GM23338 (cell line): Measurements from ENCODE around the gene C19orf81. TPM values are rescaled to one million over a fixed set of nuclear protein-coding genes. Genes with fewer than 3 reads are reported as not detected.

Experiments used
- ATAC-seq: fragments of 200-7000 bp; cut with Tn5 transposase; 3 replicates; pipeline ENCODE4 v1.9.1; 2020
- DNase-seq: peaks from one replicate; pipeline ENCODE4 v3.0.0-alpha.2; 2015; ENCODE audit warnings: low spot score
- H2AFZ ChIP-seq: fragments of 200-600 bp; sonication (generic); 2 replicates; pipeline ENCODE4 v1.8.0; 2016; ENCODE audit warnings: antibody characterized with exemption, mild to moderate bottlenecking, moderate library complexity
- H3F3A ChIP-seq: fragments of 200-600 bp; sonication (generic); replicated peaks from 2 replicates; pipeline ENCODE4 v1.8.0; 2017; ENCODE audit warnings: antibody characterized with exemption, mixed run types, low read depth
- H3K27ac ChIP-seq: fragments of 200-600 bp; sonication (generic); 2 replicates; pipeline ENCODE4 v1.6.1; 2016; ENCODE audit warnings: low read depth
- H3K27me3 ChIP-seq: fragments of 200-600 bp; sonication (generic); 2 replicates; pipeline ENCODE4 v1.8.0; 2016; ENCODE audit warnings: mild to moderate bottlenecking, mixed run types, moderate library complexity; ENCODE audit not compliant: insufficient read depth
- H3K36me3 ChIP-seq: fragments of 200-600 bp; sonication (generic); 2 replicates; pipeline ENCODE4 v1.8.0; 2016; ENCODE audit warnings: mild to moderate bottlenecking; ENCODE audit not compliant: insufficient read depth
- H3K4me1 ChIP-seq: fragments of 200-600 bp; sonication (generic); 2 replicates; pipeline ENCODE4 v1.8.0; 2016; ENCODE audit warnings: mild to moderate bottlenecking, moderate library complexity; ENCODE audit not compliant: insufficient read depth
- H3K4me2 ChIP-seq: fragments of 200-600 bp; sonication (generic); 2 replicates; pipeline ENCODE4 v1.7.1; 2017; ENCODE audit warnings: mixed run types
- H3K4me3 ChIP-seq: fragments of 200-600 bp; sonication (generic); 2 replicates; pipeline ENCODE4 v1.6.1; 2016; ENCODE audit warnings: mixed run types
- H3K79me2 ChIP-seq: fragments of 200-600 bp; sonication (generic); replicated peaks from 2 replicates; pipeline ENCODE4 v1.8.0; 2017; ENCODE audit warnings: mild to moderate bottlenecking; ENCODE audit not compliant: insufficient read depth
- H3K9me2 ChIP-seq: fragments of 200-600 bp; sonication (generic); 2 replicates; pipeline ENCODE4 v1.8.0; 2017; ENCODE audit not compliant: insufficient read depth
- H4K20me1 ChIP-seq: fragments of 200-600 bp; sonication (generic); replicated peaks from 2 replicates; pipeline ENCODE4 v1.8.0; 2017; ENCODE audit warnings: mild to moderate bottlenecking; ENCODE audit not compliant: insufficient read depth
- H3K27ac Mint-ChIP-seq: 2 replicates; pipeline ENCODE4 v1.8.0; 2020; ENCODE audit warnings: inconsistent platforms, mild to moderate bottlenecking, moderate library complexity, mixed read lengths
- H3K27me3 Mint-ChIP-seq: 3 replicates; pipeline ENCODE4 v1.8.0; 2022; ENCODE audit warnings: low read depth, mild to moderate bottlenecking, moderate library complexity, mixed read lengths, inconsistent platforms; ENCODE audit not compliant: insufficient read depth, poor library complexity
- H3K36me3 Mint-ChIP-seq: 3 replicates; pipeline ENCODE4 v1.8.0; 2021; ENCODE audit warnings: low read depth, mild to moderate bottlenecking, inconsistent platforms, moderate library complexity, mixed read lengths
- H3K4me1 Mint-ChIP-seq: 3 replicates; pipeline ENCODE4 v1.8.0; 2020; ENCODE audit warnings: mild to moderate bottlenecking, inconsistent platforms, mixed read lengths
- H3K4me3 Mint-ChIP-seq: 3 replicates; pipeline ENCODE4 v1.8.0; 2021; ENCODE audit warnings: moderate library complexity, mild to moderate bottlenecking, inconsistent platforms, mixed read lengths
- H3K9me3 Mint-ChIP-seq: 3 replicates; pipeline ENCODE4 v1.8.0; 2020; ENCODE audit warnings: moderate library complexity, mild to moderate bottlenecking, inconsistent platforms, mixed read lengths
- CTCF ChIP-seq, 2 experiments: fragments of 200-600 bp in 1 of 2; sonication (generic) in 1 of 2; conservative IDR thresholded peaks; 2 replicates each; pipeline versions ENCODE4 v1.5.1 to v1.6.1; 2016 to 2017; ENCODE audit warnings: antibody characterized with exemption in 2 of 2, low read depth in 2 of 2, mild to moderate bottlenecking in 2 of 2, moderate library complexity in 1 of 2
- EZH2 ChIP-seq: fragments of 200-600 bp; sonication (generic); IDR thresholded peaks from one replicate; pipeline ENCODE4 v1.8.0; 2017; ENCODE audit warnings: antibody characterized with exemption, mild to moderate bottlenecking, low read depth; ENCODE audit not compliant: unreplicated experiment
- EZH2phosphoT487 ChIP-seq: fragments of 200-600 bp; sonication (generic); IDR thresholded peaks from one replicate; pipeline ENCODE4 v1.8.1; 2018; ENCODE audit warnings: antibody characterized with exemption; ENCODE audit not compliant: unreplicated experiment
- JUNB ChIP-seq: IDR thresholded peaks from one replicate; pipeline ENCODE4 v1.6.1; 2016; ENCODE audit warnings: antibody characterized with exemption; ENCODE audit not compliant: unreplicated experiment
- NANOG ChIP-seq: IDR thresholded peaks from 2 replicates; pipeline ENCODE4 v1.6.1; 2016; ENCODE audit warnings: antibody characterized with exemption, borderline replicate concordance
- STAT1 ChIP-seq: IDR thresholded peaks from one replicate; pipeline ENCODE4 v1.6.1; 2016; ENCODE audit warnings: antibody characterized with exemption; ENCODE audit not compliant: unreplicated experiment
- ZNF331 ChIP-seq: fragments of 250-450 bp; sonication (Bioruptor Pico); IDR thresholded peaks from 2 replicates; pipeline ENCODE4 v1.5.0; 2020; ENCODE audit warnings: low read depth, mild to moderate bottlenecking, moderate library complexity
- ZNF462 ChIP-seq: fragments of 250-450 bp; sonication (Bioruptor Pico); IDR thresholded peaks from 2 replicates; pipeline ENCODE4 v1.5.0; 2020; ENCODE audit warnings: mild to moderate bottlenecking, moderate library complexity
- polyA plus RNA-seq: library from polyadenylated mRNA; unstranded; fragments of >200 nt; fragmentation: Nextera tagmentation; extraction: Ambion mirVana; gene quantifications from 2 replicates; pipeline ENCODE4 v1.2.1, GENCODE V29; 2016
- total RNA-seq: library from RNA; depleted of rRNA; stranded (reverse); fragments of >200 nt; shearing (Covaris generic); gene quantifications from 2 replicates; pipeline ENCODE4 v1.2.3, GENCODE V29; 2014

Gene C19orf81
- total and polyA plus RNA-seq, 2 experiments from 2014 or later, result 23.2 to 54.3 TPM

GRCh38 chr19:50668416-50668815, 19.2 kb downstream of the C19orf81 start:
- H4K20me1 ChIP-seq, result peaks cover 3% of the 10 kb centered on the region; the same call in 1 of the 2 replicates
- no peaks in the 10 kb centered on the region for H3K9me2 ChIP-seq
- TF ChIP-seq JUNB (no peak), ZNF331 (CRISPR knock-in tag) (no peak), EZH2phosphoT487 (no peak), ZNF462 (CRISPR knock-in tag) (no peak), EZH2 (peak; percentile 81)
- ATAC-seq (no peak), DNase-seq (no peak)
- H2AFZ ChIP-seq, result no peak overlapping the region
- H3K4me1 ChIP-seq, result peaks cover 6% of the 10 kb centered on the region
- no peak overlapping the region for H3K4me3 Mint-ChIP-seq
- no peaks in the 10 kb centered on the region for H3K79me2 ChIP-seq
- H3K4me3 ChIP-seq, result peak overlapping the region; percentile 47
- no peak overlapping the region for H3K27ac Mint-ChIP-seq
- H3K36me3 Mint-ChIP-seq, result peaks cover 38% of the 10 kb centered on the region
- no peaks in the 10 kb centered on the region for H3K4me1 Mint-ChIP-seq
- no peaks in the 10 kb centered on the region for H3K36me3 ChIP-seq
- H3K9me3 Mint-ChIP-seq, result peaks cover 72% of the 10 kb centered on the region
- peaks cover 95% of the 10 kb centered on the region for H3K27me3 ChIP-seq
- H3K27me3 Mint-ChIP-seq, result peaks cover 11% of the 10 kb centered on the region
- peak overlapping the region; percentile 72; the same call in 1 of the 2 replicates for H3K4me2 ChIP-seq
- H3F3A ChIP-seq, result peaks cover 3% of the 10 kb centered on the region; the same call in 1 of the 2 replicates
- no peak overlapping the region for H3K27ac ChIP-seq

GRCh38 chr19:50668879-50669278, 19.6 kb downstream of the C19orf81 start:
- Histone ChIP-seq H3K9me2 (no peaks in the 10 kb centered on the region), H3K4me2 (no peak overlapping the region; the same call in 1 of the 2 replicates), H4K20me1 (peaks cover 3% of the 10 kb centered on the region; the same call in 1 of the 2 replicates), H3K79me2 (no peaks in the 10 kb centered on the region), H3K4me1 (peaks cover 10% of the 10 kb centered on the region), H3K4me3 (peak overlapping the region; percentile 47), H3K27ac (no peak overlapping the region), H3F3A (peaks cover 3% of the 10 kb centered on the region; the same call in 1 of the 2 replicates), H3K36me3 (no peaks in the 10 kb centered on the region), H2AFZ (no peak overlapping the region), H3K27me3 (peaks cover 98% of the 10 kb centered on the region)
- Mint-ChIP-seq H3K4me1 (no peaks in the 10 kb centered on the region), H3K9me3 (peaks cover 72% of the 10 kb centered on the region), H3K4me3 (no peak overlapping the region), H3K27ac (no peak overlapping the region), H3K27me3 (peaks cover 10% of the 10 kb centered on the region), H3K36me3 (peaks cover 38% of the 10 kb centered on the region)
- ATAC-seq, result no peak
- no peak for DNase-seq
- no peak for TF ChIP-seq STAT1
- no peak for TF ChIP-seq NANOG
- TF ChIP-seq CTCF (conservative IDR thresholded peaks at IDR 0.05; ENCODE audit: low read depth in 2 of 2), result no peak
